Measurements from ENCODE around the gene AKT2. TPM values are rescaled to one million over a fixed set of nuclear protein-coding genes. Genes with fewer than 3 reads are reported as not detected.

The AKT2 gene
- total and polyA plus RNA-seq, 12 donors = 49.2 to 195 (median 113) TPM

DNA sequence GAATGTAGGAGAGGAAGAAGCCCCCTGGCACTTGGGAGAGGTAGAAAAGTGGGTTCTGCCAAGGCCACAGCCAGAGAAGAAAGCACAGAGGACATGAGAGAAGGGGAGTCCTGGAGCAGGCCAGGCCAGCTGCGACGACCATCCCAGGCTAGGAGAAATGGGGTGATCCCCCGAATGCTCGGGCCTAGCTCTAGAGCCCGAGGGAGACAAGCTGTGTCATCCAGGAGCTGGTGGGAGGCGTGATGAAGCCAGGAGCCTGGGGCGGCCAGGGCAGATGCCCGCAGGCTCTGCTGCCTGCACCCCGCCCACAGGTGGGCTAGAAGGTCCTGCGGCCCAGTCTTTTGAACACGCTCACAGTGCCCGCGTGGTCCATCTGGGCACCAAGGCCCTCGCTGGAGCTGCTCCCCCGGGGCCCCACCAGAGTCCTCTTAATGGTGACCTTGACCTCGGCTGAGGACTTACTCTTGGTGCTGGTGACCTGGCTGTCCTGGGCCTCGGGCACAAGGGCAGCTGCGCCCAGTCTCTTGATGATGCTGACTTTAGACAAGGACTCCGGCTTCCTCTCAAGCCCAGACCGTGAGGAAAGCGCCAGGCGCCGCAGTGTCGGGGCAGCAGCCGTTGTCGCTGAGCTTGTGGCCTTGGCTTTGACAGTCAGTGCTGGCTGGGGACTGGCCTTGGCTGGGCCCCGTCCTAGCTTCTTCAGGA lies 36.6 kb upstream of the AKT2 start:
- WGBS, 4 donors = 63 to 75% (median 72%) methylated on average over 9 to 27 of the region's 27 CpGs
- Histone ChIP-seq H3K9me3 (replicated peaks in 1 of 3) (no peaks in the 10 kb centered on the region), H3K36me3 (replicated peaks in 1 of 2) (peaks cover 0 to 64% of the 10 kb centered on the region in 2 donors), H3K27ac (peak overlapping the region in 2 of 5 donors; percentile 6 to 43), H3K4me1 (replicated peaks in 1 of 2) (peaks cover 0 to 10% of the 10 kb centered on the region in 2 donors), H3K4me3 (no peak overlapping the region), H3K27me3 (no peaks in the 10 kb centered on the region)
- intact Hi-C loops (cut with DNase I) = no loop called here
- no peak for TF ChIP-seq CTCF (IDR thresholded peaks at IDR 0.05)
- no peak for TF ChIP-seq POLR2A (IDR thresholded peaks at IDR 0.05)
- DNase-seq = peak in 6 of 7 donors; percentile 39 to 60 (median 48)

DNA sequence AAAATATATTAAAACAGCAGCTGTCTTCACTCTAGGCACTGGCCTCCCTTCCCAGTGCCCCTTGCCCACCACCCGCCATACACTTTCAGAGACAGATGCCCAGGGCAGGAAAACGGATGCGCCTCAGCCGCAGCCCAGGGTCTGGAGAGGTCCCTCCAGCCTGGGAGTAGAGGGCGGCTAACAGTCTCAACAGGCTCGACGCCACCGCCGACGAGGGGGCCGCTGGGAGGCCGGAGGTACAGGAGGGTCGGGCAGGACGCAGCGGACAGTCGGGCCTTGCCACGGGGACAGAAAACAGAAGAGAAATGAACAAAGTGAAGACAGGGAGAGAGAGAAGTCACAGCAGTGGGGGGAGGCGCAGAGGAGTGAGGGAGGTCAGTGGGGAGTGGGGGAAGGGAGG lies 35.9 kb upstream of the AKT2 start:
- H3K27me3 ChIP-seq = no peaks in the 10 kb centered on the region
- H3K9me3 ChIP-seq (replicated peaks in 1 of 3) = no peaks in the 10 kb centered on the region
- H3K4me3 ChIP-seq = no peak overlapping the region
- no peak for DNase-seq
- intact Hi-C loops (cut with DNase I) = no loop called here
- TF ChIP-seq POLR2A (IDR thresholded peaks at IDR 0.05) (no peak), CTCF (IDR thresholded peaks at IDR 0.05) (no peak)
- WGBS, 4 donors = 93 to 95% (median 94%) methylated on average over 18 of the region's 18 CpGs
- H3K36me3 ChIP-seq (replicated peaks in 1 of 2) = peaks cover 0 to 58% of the 10 kb centered on the region in 2 donors
- H3K4me1 ChIP-seq (replicated peaks in 1 of 2) = peaks cover 0 to 10% of the 10 kb centered on the region in 2 donors
- no peak overlapping the region for H3K27ac ChIP-seq

DNA sequence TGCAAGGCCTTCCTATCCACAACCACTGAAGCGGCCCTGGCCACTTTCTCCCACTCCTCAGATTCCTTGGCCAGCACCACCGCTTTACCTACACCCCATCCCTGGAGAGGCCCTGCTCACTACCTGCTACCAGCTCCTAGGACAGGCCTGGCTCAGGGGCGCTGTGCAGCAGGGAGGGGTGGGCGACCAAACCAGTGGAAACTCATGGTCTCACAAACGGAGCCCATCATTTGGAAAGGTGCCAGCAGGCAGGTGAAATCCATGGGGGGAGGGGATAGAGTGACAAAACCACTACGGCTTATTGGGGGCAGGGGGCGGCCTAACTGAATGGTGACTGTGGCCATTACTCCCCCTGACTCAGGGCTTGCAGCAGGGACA lies 35.4 kb upstream of the AKT2 start:
- Histone ChIP-seq H3K27ac (no peak overlapping the region), H3K36me3 (replicated peaks in 1 of 2) (peaks cover 0 to 52% of the 10 kb centered on the region in 2 donors), H3K27me3 (no peaks in the 10 kb centered on the region), H3K9me3 (replicated peaks in 1 of 3) (no peaks in the 10 kb centered on the region), H3K4me1 (replicated peaks in 1 of 2) (peaks cover 0 to 10% of the 10 kb centered on the region in 2 donors), H3K4me3 (no peak overlapping the region)
- no peak for TF ChIP-seq POLR2A (IDR thresholded peaks at IDR 0.05)
- TF ChIP-seq CTCF (IDR thresholded peaks at IDR 0.05) = no peak
- 83 to 87% (median 85%) methylated on average over 7 of the region's 7 CpGs for WGBS, 4 donors
- intact Hi-C loops (cut with DNase I) = no loop called here
- no peak for DNase-seq

DNA sequence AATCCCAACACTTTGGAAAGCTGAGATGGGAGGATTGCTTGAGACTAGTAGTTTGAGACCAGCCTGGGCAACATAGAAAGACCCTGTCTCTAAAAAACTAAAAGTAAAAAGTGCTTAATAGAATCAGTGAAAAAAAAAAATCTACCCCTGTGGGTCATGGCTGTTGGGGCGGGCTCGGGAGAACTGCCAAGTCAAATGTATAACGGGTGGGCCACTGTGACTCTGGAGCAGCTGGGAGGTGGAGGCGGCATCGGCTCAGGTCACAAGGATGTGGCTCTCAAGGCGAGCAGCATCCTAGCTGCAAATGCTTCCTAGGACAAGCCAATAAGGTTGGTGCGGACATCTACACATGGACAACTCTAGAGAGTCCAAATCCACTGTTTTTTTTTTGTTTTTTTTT lies 32.2 kb upstream of the AKT2 start:
- Histone ChIP-seq H3K4me1 (replicated peaks in 1 of 2) (peaks cover 0 to 8% of the 10 kb centered on the region in 2 donors), H3K9me3 (replicated peaks in 1 of 3) (no peaks in the 10 kb centered on the region), H3K4me3 (no peak overlapping the region), H3K27me3 (no peaks in the 10 kb centered on the region), H3K27ac (no peak overlapping the region), H3K36me3 (replicated peaks in 1 of 2) (peaks cover 0 to 20% of the 10 kb centered on the region in 2 donors)
- DNase-seq = no peak
- WGBS, 4 donors = 84 to 91% (median 88%) methylated on average over 7 of the region's 7 CpGs
- TF ChIP-seq CTCF (IDR thresholded peaks at IDR 0.05) (no peak), POLR2A (IDR thresholded peaks at IDR 0.05) (no peak)
- intact Hi-C loops (cut with DNase I) = no loop called here

All from adrenal gland (tissue), 12 donors.